Epidermal melanocyte (primary cell): ENCODE results near the gene VTI1A.
A peak's percentile ranks its signal among the peaks of the same experiment; 100 is the strongest.

Experiments
- DNase-seq: peaks from one replicate; pipeline ENCODE4 v3.0.0; 2011; ENCODE audit warnings: low spot score; ENCODE audit not compliant: insufficient read length

VTI1A gene

DNA sequence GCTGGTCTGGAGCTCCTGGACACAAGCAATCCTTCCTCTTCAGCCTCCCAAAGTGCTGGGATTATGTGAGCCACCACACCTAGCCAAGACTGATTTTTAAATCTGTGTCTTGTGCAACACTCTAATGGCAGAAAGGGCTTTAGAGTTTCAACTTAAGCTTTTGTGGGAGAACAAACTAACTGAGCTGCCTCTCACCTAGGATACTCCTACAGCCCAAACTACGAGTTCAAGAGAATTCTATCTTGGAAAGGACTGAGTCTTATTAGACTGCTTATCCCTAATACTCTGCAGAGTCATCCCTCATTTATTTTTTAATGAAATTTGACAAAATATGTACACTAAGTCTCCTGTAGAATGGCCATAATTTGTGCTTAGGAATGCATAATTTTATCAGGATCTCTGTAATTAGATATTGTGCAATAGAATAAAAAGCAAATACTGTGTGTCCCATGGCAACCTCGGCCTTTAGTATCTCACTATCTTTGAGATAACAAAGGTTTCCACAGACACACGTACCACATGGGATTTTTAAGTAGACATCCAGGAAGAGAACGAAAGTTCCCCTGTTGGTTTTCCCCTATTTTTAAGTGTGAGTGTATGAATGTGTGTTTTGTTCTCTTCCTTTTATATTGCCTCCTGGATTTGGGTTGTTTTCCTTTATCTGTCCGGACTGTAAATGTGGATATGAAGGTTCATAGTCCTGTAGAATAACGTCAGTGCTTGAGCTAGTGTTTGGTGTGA lies 303.6 kb downstream of the VTI1A start:
- DNase-seq: no peak

DNA sequence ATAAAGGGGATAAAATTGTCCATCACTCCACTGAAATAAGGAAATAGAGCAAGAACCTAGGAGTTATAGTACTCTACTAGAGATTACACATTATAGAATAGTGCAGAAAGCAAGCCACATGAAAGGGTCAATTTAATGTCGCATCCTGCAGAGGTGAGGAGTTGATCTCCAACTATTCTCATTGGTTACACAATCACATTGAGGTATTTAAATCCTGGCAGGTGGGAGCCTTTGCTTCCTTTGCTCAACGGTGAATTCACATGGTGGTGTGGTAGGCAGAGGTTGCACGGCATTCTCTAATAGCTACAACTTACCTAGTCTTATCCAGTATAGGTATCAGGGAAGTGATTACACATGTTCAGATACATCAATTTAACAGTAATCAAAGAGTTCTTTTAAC lies 304.6 kb downstream of the VTI1A start:
- DNase-seq: no peak

DNA sequence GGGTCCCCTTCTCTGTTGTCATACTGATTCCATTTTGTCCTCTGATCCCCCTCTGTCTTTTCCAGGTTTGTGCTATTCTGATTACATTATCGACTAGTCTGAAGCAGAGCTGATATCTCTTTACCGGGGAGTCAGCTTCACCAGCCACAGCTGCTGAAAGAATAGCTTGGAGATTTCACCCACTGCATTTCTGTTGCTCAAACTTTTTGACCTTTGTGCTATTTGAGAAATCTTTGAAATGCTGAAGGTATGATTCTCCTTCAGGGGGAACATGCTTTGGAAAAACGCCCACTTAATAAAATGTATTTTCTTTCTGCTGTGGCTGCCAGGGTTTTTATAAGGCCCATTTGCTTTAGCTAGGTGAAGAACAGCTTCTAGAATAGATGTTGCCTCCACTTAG lies 305.3 kb downstream of the VTI1A start:
- no peak for DNase-seq

DNA sequence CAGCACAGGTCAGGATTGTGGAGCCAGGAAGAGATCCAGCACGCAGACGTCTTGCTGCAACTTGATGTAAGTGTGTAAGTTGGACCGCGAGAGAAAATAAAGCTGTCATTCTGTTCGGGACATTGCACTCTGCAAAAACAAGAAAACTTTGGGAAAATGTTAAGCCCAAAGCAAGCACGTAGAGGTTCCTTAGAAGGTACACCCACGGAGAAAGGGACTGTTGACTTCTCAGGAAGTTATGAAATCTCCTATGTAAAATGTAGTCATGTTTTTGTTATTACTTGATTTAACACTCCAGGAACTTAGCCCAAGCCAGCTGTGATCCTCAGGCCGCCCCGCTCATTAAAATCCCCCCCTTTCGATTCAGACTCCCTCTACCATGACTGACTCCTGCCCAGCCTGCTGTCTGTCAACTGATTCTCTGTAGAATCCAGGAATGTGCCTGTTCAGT lies 307.0 kb downstream of the VTI1A start:
- DNase-seq: no peak

DNA sequence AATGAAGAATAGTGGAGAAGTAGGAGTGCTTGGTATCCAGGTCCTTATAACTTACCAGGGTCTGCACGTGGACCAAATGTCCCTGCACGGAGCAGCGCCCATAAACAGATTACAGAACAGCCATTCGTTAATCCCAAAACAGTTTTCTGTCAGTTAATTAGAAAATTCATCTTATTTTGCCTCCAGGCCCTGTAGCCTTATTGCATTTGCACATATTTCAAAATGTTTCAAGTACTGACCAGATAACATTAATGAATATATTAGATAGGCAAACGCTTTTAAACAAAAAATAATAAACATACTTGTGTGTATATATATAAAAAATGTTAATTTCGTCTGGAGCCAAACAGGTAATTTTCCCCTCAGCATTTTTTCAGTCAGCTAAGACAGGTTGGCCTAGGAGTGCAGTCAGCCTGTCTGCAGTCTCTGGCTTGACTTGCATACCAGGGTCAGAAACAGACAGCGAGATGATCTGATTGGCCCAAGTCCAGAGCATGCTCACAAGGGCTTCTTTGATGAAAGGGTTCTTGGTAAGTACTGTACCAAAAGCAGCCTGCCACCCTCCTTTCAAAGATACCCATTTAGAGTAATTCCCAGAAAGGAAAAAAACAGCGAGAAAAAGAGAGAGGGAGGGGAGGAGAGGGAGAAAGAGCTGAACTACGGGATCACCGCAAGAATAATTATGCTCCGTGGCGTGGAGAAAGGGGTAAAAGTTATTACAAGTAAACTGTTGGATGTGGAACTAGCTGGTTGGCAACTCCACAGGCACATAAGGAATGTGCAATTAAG lies 308.6 kb downstream of the VTI1A start:
- DNase-seq: peak; percentile 78

DNA sequence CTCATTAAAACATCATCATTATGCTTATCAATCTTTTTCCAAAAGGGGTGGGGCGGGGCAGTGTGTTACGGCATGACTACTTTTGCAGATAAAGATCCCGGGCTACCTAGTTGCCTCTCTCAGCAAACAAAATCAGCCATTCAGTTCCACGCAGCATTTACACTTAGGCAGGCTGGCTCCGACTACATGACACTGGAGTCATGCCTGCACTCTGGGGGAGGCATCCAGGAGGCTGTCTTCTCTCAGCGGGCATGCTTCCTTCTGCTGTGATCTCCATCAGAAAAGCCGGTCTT lies 309.2 kb downstream of the VTI1A start:
- DNase-seq: no peak

DNA sequence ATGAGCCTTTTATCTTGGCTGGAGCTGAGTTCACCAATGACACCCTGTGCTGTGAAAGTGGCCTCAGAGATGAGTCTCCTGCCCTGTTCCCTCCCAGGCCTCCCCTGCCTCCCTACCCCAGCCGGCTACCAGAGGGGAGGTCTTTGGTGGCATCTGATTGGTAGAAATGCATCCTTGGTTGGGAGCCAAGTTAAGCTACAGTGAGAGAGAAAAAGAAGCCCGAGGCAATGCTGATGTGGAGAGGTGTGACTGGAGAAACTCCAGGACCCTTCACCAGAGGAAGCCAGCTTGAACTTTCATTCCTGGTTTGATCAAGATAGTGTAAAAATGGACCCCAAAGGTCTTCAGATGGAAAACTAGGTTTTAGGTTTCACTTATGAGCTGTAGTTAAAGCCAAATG lies 311.9 kb downstream of the VTI1A start:
- no peak for DNase-seq

DNA sequence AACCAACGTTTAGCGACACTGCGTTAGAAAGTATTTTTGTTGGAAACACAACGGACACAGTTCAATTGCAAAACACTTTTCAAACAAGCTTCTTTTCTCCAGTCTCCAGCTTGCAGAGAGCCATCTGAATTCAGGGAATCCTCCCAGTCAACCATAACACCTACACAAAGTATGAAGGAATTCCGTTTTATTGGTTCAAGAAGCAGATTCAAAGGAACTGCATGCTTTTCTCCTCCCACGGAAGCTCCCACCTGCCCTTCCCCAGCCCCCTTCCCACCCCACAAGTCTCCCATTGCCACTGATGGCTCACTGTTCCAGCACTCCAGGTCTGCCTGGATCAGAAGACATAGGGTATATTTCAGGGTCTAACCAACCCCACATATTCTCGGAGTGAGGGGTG lies 312.5 kb downstream of the VTI1A start:
- DNase-seq: no peak

DNA sequence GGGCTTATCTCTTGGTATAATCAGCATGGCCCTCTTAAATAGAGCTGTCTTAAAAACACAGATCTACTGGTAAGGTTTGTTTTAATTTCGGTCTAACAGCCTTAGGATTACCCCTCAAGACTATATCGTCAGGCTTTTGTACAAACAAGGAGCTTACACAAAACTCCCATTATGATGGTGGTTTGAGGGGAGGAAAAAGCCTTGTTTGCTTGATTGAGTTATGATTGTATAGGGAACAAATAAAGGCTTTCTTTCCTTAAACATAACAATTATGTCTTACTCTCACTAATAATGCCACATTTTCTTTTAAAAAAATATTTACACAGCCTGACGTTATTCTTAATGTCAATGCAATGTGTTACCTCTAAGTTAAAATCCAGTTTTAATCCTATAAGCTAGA lies 314.2 kb downstream of the VTI1A start:
- no peak for DNase-seq

DNA sequence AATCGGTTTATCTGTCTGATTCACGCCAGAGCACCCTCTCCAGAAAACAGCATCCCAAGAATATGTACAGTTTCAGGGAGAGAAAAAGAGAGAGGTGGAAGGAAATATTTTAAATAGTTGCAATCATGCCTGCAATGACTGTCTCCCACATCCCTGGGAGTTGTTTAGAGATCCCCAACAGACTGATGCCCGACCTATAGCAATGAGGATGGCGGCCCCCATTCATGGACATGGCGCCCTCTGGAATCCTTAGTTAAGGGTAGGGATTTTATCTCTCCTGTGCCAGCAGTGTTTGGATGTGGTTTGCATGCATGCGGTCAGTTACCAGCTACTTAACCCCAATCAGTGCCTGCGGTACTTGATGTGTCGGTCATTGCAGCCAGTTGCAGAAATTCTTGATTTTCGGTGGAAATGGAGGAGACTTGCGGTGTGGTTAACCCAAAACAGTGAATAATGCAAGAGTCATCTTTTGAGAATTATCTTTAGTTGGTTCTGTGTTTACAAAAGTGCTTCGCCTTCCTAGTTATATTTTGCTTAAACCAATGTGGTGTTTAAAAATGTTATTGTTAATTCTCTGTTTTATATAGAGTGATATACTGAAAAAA lies 317.0 kb downstream of the VTI1A start:
- no peak for DNase-seq

DNA sequence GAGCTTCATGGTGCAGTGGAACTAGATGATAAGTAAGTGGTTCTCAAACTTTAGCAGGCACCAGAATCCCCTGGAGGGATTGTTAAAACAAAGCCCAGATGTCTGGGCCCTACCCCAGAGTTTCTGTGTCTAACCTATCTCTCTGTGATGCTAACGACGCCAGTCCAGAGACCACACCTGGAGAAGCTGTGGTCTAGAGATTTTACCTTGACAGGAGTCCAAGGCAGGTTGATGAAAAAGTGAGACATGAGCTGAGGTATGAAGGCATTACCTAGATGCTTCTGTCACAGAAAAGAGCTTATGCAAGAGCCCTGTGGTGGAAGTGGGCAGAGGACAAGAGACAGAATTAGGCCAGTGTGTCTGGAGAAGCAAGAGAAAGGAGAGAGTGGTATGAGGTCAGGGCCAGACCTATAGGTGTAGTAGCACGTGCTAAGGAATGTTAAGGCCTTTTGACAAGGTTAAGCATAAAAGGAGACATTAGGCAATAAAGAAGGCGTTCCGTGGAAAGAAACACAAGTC lies 318.8 kb downstream of the VTI1A start:
- DNase-seq: no peak

DNA sequence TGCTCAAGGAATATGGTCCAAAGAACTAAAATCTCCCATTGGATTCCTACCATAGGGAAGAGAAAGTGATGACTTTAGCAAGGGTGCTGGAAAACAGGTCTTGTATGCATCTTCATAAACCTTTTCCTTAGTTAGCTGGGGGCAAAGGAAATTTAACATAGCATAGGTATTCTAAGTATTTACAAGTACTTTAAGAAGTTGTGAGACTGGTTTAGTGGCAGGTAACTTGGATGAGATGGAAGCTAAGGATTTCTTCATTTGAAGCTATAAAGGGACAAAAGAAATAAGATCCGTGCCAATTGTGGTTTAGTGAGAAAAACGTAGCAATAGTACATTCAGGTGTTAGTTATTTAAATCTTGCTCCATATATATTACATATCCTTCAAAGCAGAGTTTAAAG lies 319.6 kb downstream of the VTI1A start:
- DNase-seq: no peak

DNA sequence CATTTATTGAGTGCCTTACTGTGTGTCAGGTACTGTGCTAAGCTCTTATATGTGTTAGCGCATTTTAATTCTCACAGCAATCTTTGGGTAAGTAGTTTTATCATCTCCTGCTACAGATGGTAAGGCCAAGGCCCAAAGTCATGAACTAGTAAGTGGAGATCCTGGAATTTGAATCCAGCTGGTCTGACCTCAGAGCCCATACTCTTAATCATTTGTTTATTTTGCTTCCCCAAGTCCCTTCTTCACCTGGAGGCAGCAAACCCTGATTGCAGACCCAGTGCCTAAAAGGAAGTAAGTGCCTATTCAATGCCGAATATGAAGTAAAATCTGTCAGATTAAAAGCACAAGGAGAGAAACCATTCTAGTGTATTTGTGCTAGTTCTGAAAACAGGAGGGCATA lies 320.1 kb downstream of the VTI1A start:
- no peak for DNase-seq

DNA sequence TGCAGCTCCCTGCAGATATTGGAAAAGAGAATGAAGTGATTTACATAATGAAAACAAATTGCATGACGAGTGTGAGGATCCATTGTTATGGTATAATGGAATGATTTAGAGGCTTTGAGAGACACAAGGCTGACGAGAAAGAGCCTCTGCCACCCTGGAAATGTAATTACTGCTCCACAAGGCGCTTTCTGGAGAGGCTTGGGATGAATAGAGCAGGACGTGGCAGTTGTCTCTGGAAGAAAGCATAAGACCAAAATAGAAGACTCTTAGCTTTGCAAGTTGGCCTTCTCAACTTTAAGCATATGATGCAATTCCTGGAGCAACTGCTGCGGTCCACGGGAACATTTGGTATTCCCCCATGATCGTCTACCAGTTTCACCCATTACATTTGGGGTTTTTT lies 321.1 kb downstream of the VTI1A start:
- no peak for DNase-seq

DNA sequence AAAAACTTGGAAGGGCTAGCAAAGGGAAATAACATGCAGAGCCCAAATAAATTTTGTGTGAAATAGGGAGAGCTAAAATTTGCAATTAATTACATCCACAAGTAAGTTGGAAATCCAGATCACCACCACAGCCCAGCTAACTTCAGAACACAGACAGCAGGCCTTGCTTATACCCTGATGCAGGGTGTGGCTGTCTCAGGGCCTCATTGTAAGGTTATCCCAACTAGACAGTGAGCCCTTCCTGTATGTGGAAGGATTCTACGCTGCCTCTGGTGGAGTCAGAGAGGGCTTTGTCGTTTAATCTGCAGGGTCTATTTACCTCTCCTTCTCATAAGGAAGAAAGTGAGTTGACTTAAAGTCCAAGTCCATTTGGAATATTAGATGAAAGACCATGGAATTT lies 322.1 kb downstream of the VTI1A start:
- DNase-seq: no peak

DNA sequence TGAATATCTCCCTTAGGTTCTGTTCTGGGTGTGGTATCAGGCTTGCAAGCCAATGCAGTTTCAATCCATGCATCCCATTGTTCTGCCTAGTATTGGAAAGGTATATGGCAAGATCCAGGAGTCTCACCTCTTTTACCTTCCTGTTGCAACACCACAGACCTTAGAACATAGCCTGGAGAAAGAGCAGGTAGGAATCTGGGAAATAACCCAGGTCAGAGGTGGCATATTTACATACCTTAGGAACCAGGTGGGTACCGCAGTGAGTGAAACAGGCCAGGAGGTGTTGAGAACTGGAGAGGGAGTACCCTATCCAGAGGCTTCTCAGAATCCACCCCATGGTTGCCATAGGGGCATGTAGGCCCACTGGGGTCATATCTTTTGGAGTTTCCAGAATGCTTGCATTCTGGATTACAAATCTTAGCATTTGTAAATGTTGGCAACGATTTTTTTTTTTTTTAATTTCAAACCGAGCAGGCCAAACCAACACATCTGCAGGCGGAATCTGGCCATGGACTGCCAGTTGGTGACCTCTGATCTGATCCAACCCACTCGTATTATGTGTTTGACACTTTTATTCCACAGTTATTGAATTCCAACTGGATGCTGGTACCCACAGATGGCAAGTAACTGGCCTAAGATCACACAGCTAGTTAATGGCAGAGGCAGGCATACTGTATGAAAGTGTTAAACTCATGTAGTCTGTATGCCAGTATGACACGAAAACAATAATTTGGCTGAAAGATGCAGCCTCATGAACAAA lies 322.8 kb downstream of the VTI1A start:
- DNase-seq: no peak

DNA sequence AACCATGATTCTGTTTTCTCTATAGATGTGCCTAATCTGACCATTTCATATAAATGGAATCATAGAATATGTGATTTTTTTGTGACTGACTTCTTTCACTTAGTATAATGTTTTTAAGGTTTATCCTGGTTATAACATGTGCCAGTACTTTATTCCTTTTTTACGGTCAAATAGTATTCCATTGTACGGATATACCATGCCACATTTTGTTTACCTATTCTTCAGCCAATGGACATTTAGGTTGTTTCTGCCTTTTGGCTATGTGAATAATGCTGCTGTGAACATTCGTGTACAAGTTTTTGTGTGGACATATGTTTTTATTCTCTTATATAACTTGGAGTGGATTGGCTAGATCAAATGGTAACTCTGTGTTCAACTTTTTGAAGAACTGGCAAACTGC lies 324.7 kb downstream of the VTI1A start:
- DNase-seq: no peak

DNA sequence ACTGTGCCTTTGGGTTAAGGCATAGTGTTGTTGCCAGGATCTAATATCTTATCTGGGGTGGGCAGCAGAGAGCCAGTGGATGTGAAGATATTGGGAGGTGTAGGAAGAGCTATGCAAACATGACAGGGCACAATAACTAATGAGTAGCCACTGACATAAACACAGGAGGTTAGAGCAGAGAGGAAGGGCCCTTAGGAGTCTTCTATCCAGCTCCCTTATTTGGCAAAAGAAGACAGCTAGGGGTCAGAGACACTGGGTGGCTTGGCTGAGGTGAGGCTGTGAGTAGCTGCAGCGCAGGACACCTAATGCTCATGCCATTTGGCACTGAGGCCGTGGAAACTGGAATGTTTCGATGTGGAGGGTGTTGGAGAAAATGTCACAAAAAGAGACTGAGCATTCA lies 326.8 kb downstream of the VTI1A start:
- DNase-seq: no peak

DNA sequence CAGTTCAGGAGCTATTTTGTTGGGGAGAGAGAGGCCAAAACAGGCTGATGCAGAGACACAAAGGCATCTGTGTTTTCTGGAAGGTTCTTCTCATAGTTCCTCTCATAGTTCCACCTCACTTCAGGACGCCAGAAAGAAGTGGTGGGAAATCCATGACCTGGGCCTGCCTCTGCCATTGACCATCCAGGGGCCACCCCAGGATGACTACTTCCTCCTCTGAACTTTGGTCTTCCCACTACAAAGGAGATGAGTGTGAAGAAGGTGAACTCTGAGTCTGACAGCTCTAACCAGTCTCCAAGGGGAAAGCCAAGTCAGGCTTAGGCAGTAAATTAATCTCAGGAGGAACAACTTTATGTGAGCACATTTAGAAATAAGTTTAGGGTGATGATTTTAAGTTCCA lies 327.2 kb downstream of the VTI1A start:
- no peak for DNase-seq

DNA sequence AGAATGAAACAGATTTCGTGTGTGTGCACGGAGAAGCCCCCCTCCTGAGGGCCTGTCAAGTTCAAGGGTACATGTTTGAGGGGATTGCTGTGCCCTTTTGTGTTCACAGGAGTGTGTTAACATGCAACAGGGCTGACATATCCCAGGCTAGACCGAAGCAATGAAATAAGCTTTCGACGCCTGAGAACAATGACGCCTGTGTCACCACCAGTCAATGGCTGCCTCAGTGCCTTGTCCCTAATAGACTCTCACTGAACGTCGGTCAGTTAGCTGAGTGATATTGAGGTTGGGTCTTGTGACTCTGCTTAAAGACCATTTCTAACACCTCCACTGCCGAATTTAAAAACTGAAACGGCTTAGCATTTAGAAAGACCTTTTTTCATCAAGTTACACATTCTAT lies 327.8 kb downstream of the VTI1A start:
- no peak for DNase-seq

DNA sequence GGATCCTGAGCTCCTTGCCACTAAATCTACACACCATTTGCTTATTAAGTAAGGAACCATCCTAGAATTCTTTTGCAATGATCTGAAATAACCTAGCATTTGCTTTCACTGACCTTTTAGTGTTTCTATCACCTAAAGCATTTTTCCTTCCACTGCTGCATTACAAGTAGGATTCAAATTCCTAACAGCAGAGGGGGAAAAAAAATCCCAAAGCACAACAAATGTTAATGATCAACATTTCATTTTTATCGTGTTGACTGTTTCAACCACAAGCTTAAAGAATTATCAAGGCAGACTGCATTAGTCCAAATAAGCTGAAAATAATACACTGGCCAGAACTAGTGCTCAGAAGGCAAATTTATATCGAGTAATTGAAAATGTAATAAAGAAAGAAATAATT lies 328.4 kb downstream of the VTI1A start:
- no peak for DNase-seq
